NB4 (cell line): ENCODE results near the gene CNTNAP2.

ENCODE experiments used
- DNase-seq: peaks from one replicate; pipeline ENCODE4 v3.0.0; 2010; ENCODE audit warnings: low read depth
- H3K4me3 ChIP-seq: one replicate; pipeline ENCODE4 v1.5.1; 2011; ENCODE audit warnings: mild to moderate bottlenecking, low read depth, low read length, moderate library complexity
- CTCF ChIP-seq: IDR thresholded peaks from one replicate; pipeline ENCODE4 v1.5.1; 2012; ENCODE audit warnings: low read depth, low read length
- MAX ChIP-seq: IDR thresholded peaks from 2 replicates; pipeline ENCODE4 v1.6.1; 2011; ENCODE audit warnings: low read depth, low read length
- MYC ChIP-seq: IDR thresholded peaks from 2 replicates; pipeline ENCODE4 v1.6.1; 2011; ENCODE audit warnings: low read depth, low read length
- POLR2A ChIP-seq: IDR thresholded peaks from 2 replicates; pipeline ENCODE4 v1.6.1; 2011; ENCODE audit warnings: mild to moderate bottlenecking; ENCODE audit not compliant: insufficient read length; ENCODE audit errors: extremely low read depth

Gene CNTNAP2

GRCh38 chr7:146698995-146699610, 582.5 kb downstream of the CNTNAP2 start:
- no peak for DNase-seq
- no peak overlapping the region for H3K4me3 ChIP-seq
- TF ChIP-seq CTCF (no peak), MAX (no peak), POLR2A (no peak), MYC (no peak)

- no peak overlapping the region for H3K4me3 ChIP-seq
- DNase-seq = no peak
- TF ChIP-seq POLR2A = no peak
- TF ChIP-seq MYC = no peak
- no peak for TF ChIP-seq MAX
- no peak for TF ChIP-seq CTCF
These were observed 583.5 kb downstream of the CNTNAP2 start for GRCh38 chr7:146700015-146700560.

- no peak for DNase-seq
- no peak overlapping the region for H3K4me3 ChIP-seq
- TF ChIP-seq MAX = no peak
- no peak for TF ChIP-seq MYC
- no peak for TF ChIP-seq POLR2A
- no peak for TF ChIP-seq CTCF
These were observed 584.6 kb downstream of the CNTNAP2 start for GRCh38 chr7:146701166-146701565.

GRCh38 chr7:146702898-146703297, 586.3 kb downstream of the CNTNAP2 start:
- no peak overlapping the region for H3K4me3 ChIP-seq
- no peak for DNase-seq
- no peak for TF ChIP-seq MAX
- no peak for TF ChIP-seq MYC
- TF ChIP-seq POLR2A = no peak
- no peak for TF ChIP-seq CTCF

GRCh38 chr7:146709451-146710027, 592.9 kb downstream of the CNTNAP2 start:
- DNase-seq = no peak
- no peak overlapping the region for H3K4me3 ChIP-seq
- no peak for TF ChIP-seq MYC
- no peak for TF ChIP-seq CTCF
- no peak for TF ChIP-seq POLR2A
- no peak for TF ChIP-seq MAX
